Activated naive CD8-positive, alpha-beta T cell treated with anti-CD3 and anti-CD28 coated beads for 36 hours (primary cell): ENCODE data around the gene TTBK2. TPM values are rescaled to one million over a fixed set of nuclear protein-coding genes. Genes with fewer than 3 reads are reported as not detected.

ENCODE experiments used
- DNase-seq: peaks from one replicate; pipeline ENCODE4 v3.0.0; 2021
- H3K27ac Mint-ChIP-seq: one replicate; pipeline ENCODE4 v1.8.0; 2022; ENCODE audit warnings: mild to moderate bottlenecking, moderate library complexity, mixed read lengths
- H3K27me3 Mint-ChIP-seq: one replicate; pipeline ENCODE4 v1.8.0; 2022; ENCODE audit warnings: mild to moderate bottlenecking, mixed read lengths
- H3K36me3 Mint-ChIP-seq: one replicate; pipeline ENCODE4 v1.8.0; 2021; ENCODE audit warnings: mild to moderate bottlenecking, mixed read lengths
- H3K4me1 Mint-ChIP-seq: one replicate; pipeline ENCODE4 v1.8.0; 2021; ENCODE audit warnings: mixed read lengths
- H3K4me3 Mint-ChIP-seq: one replicate; pipeline ENCODE4 v1.8.0; 2022; ENCODE audit warnings: mild to moderate bottlenecking, moderate library complexity, mixed read lengths
- H3K9me3 Mint-ChIP-seq: one replicate; pipeline ENCODE4 v1.8.0; 2022; ENCODE audit warnings: mixed read lengths
- total RNA-seq, 2 experiments: library from RNA; stranded (reverse); gene quantifications; one replicate each; pipeline ENCODE4 v1.2.3, GENCODE V29; 2021

TTBK2 gene
- total RNA-seq, 2 experiments from 2014 or later = 6.9 to 7.9 TPM

DNA sequence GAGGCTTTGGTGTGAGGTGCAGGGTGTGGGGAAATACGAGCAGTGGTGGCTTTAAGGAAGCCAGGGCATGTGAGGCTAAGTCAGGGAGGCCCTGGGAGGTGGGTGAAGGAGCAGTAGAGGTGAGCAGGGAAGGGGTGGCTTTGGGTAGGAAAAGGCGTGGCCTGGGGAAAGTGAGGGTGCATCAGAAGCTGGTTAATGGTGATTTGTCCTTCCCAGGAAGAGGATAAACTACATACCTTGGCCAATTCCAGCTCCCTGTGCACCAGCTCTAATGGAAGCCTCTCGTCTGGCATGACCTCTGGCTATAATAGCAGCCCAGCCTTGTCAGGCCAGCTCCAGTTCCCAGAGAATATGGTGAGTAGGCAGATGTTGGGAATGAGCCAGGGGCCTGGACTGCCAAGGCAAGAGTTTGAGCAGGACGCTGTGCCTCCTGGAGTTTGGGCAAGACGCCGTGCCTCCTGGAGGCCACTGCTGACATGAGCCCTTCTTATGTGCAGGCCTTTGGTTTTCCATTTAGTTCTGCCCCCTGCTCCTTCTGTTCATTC, 225.0 kb downstream of the TTBK2 start:
- no peak for DNase-seq
- Mint-ChIP-seq H3K9me3 (no peaks in the 10 kb centered on the region), H3K4me1 (peaks cover 3% of the 10 kb centered on the region), H3K4me3 (no peak overlapping the region), H3K27me3 (no peaks in the 10 kb centered on the region), H3K36me3 (no peaks in the 10 kb centered on the region), H3K27ac (no peak overlapping the region)

DNA sequence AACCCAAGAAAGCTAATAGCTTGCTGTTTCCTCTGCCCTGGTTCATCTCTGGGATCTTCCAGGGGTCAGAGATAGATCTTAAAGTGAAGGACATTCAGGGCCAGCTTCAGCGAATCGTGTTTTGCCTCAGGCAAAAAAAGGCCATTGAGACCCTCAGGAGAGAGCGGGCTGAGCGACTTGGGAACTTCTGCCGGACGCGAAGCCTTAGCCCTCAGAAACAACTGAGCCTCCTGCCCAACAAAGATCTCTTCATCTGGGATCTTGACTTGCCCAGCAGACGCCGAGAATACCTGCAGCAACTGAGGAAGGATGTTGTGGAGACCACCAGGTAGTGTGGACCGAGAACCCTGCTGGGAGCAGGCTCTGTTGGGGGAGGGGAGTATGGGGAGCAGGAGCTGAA, 226.2 kb downstream of the TTBK2 start:
- Mint-ChIP-seq H3K27ac (no peak overlapping the region), H3K4me3 (no peak overlapping the region), H3K36me3 (no peaks in the 10 kb centered on the region), H3K4me1 (peaks cover 3% of the 10 kb centered on the region), H3K27me3 (no peaks in the 10 kb centered on the region), H3K9me3 (no peaks in the 10 kb centered on the region)
- no peak for DNase-seq

DNA sequence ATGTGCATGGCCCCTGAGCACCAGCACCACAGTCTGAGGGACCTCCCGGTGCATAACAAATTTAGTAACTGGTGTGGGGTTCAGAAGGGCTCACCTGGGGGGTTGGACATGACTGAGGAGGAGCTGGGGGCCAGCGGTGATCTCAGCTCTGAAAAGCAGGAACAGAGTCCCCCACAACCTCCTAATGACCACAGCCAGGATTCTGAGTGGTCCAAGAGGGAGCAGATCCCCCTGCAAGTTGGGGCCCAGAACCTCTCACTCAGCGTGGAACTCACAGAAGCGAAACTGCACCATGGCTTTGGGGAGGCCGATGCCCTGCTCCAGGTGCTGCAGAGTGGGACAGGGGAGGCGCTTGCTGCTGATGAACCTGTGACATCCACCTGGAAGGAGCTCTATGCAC, 226.6 kb downstream of the TTBK2 start:
- H3K4me3 Mint-ChIP-seq = no peak overlapping the region
- no peak overlapping the region for H3K27ac Mint-ChIP-seq
- H3K27me3 Mint-ChIP-seq = no peaks in the 10 kb centered on the region
- no peaks in the 10 kb centered on the region for H3K36me3 Mint-ChIP-seq
- no peak for DNase-seq
- H3K9me3 Mint-ChIP-seq = no peaks in the 10 kb centered on the region
- H3K4me1 Mint-ChIP-seq = peaks cover 3% of the 10 kb centered on the region

DNA sequence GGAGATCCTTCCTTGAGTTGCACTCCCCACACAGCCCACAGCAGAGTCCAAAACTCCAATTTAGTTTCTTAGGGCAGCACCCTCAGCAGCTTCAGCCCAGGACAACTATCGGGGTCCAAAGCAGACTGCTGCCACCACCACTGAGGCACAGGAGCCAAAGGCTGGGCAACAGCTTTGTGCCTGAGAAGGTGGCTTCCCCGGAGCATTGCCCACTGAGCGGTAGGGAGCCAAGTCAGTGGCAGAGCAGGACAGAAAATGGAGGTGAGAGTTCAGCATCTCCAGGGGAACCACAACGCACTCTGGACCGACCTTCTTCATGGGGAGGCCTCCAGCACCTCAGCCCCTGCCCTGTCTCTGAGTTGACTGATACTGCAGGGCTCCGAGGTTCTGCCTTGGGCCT, 227.1 kb downstream of the TTBK2 start:
- Mint-ChIP-seq H3K4me1 (peaks cover 3% of the 10 kb centered on the region), H3K4me3 (no peak overlapping the region), H3K27me3 (no peaks in the 10 kb centered on the region), H3K27ac (no peak overlapping the region), H3K9me3 (no peaks in the 10 kb centered on the region), H3K36me3 (no peaks in the 10 kb centered on the region)
- no peak for DNase-seq

DNA sequence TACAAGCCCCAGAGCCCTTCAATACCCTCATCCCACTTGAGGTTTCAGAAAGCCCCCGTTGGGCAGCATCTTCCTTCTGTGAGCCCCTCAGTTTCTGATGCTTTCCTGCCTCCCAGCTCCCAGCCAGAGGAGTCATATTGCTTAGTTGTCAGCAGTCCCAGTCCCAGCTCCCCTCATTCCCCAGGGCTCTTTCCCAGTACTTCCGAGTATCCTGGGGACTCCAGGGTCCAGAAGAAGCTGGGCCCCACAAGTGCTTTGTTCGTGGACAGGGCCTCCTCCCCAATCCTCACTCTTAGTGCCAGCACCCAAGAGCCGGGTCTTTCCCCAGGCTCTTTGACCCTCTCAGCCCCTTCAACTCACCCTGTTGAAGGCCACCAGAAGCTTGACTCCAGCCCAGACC, 227.6 kb downstream of the TTBK2 start:
- H3K36me3 Mint-ChIP-seq = no peaks in the 10 kb centered on the region
- H3K9me3 Mint-ChIP-seq = no peaks in the 10 kb centered on the region
- H3K4me3 Mint-ChIP-seq = no peak overlapping the region
- no peak overlapping the region for H3K27ac Mint-ChIP-seq
- DNase-seq = no peak
- H3K4me1 Mint-ChIP-seq = peaks cover 3% of the 10 kb centered on the region
- no peaks in the 10 kb centered on the region for H3K27me3 Mint-ChIP-seq

DNA sequence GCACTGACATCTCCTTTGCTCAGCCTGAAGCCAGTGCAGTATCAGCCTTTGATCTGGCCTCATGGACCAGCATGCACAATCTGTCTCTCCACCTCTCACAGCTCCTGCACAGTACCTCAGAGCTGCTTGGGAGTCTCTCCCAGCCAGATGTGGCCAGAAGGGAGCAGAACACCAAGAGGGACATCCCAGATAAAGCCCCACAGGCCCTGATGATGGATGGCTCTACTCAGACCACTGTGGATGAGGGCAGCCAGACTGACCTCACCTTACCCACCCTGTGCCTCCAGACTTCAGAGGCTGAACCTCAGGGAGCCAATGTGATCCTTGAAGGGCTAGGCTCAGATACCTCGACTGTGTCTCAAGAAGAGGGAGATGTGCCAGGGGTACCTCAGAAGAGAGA, 228.0 kb downstream of the TTBK2 start:
- no peak for DNase-seq
- no peak overlapping the region for H3K27ac Mint-ChIP-seq
- H3K36me3 Mint-ChIP-seq = no peaks in the 10 kb centered on the region
- no peak overlapping the region for H3K4me3 Mint-ChIP-seq
- H3K9me3 Mint-ChIP-seq = no peaks in the 10 kb centered on the region
- H3K27me3 Mint-ChIP-seq = no peaks in the 10 kb centered on the region
- H3K4me1 Mint-ChIP-seq = peaks cover 3% of the 10 kb centered on the region

DNA sequence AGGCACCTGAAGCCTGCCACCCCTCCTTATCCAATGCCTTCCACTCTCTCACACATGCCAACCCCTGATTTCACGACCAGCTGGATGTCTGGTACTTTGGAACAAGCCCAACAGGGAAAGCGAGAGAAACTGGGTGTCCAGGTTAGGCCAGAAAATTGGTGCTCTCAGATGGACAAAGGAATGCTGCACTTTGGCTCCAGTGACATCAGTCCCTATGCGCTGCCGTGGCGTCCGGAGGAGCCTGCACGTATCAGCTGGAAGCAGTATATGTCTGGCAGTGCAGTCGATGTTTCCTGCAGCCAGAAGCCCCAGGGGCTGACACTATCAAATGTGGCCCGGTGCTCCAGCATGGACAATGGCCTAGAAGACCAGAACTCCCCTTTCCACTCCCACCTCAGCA, 228.8 kb downstream of the TTBK2 start:
- DNase-seq = no peak
- Mint-ChIP-seq H3K4me1 (peaks cover 3% of the 10 kb centered on the region), H3K9me3 (no peaks in the 10 kb centered on the region), H3K27me3 (no peaks in the 10 kb centered on the region), H3K36me3 (peaks cover 4% of the 10 kb centered on the region), H3K4me3 (no peak overlapping the region), H3K27ac (no peak overlapping the region)

DNA sequence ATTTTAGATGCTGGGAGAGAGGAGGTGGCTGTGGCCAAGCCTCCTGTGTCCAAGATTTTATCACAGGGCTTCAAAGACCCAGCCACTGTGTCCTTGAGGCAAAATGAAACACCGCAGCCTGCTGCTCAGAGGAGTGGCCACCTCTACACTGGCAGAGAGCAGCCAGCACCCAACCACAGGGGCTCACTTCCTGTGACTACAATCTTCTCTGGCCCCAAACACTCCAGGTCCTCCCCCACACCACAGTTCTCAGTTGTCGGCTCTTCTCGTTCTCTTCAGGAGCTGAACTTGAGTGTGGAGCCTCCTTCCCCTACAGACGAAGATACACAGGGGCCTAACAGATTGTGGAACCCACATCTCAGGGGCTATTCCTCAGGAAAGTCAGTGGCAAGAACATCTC, 229.3 kb downstream of the TTBK2 start:
- H3K4me3 Mint-ChIP-seq = no peak overlapping the region
- no peaks in the 10 kb centered on the region for H3K9me3 Mint-ChIP-seq
- peak; percentile 21 for DNase-seq

More for the DNA sequence above, 229.3 kb downstream of the TTBK2 start:
- Mint-ChIP-seq H3K27me3 (no peaks in the 10 kb centered on the region), H3K36me3 (peaks cover 4% of the 10 kb centered on the region), H3K4me1 (peaks cover 3% of the 10 kb centered on the region), H3K27ac (no peak overlapping the region)

Other genes with a start within 250 kb of the TTBK2 start
- 10 to 100 TPM; 14.3 to 17.9 TPM for gene CDAN1, start 183.7 kb downstream of the TTBK2 start, total RNA-seq
- gene UBR1, start 185.3 kb upstream of the TTBK2 start, total RNA-seq = 10 to 100 TPM; 27.5 to 31.3 TPM
- gene TMEM62, start 212.8 kb upstream of the TTBK2 start, total RNA-seq = 10 to 100 TPM; 13.8 to 13.9 TPM